Esophagus squamous epithelium (tissue), 4 donors: Measurements from ENCODE around the gene PGAM5.

Experiments
- POLR2A ChIP-seq, 4 donors: fragments of 450-650 bp; IDR thresholded peaks; one replicate each; pipeline ENCODE4 v1.6.1; 2017; ENCODE audit warnings: antibody characterized with exemption in 4 of 4, mild to moderate bottlenecking in 4 of 4, moderate library complexity in 3 of 4
- TF ChIP-seq, protein P1 (sequence below), 6 experiments: fragments of 450-650 bp in 4 of 6; fragments of 200-600 bp in 2 of 6; sonication (generic) in 2 of 6; IDR thresholded peaks; one replicate each; pipeline ENCODE4 v1.5.1; 2016 to 2019; ENCODE audit warnings: antibody characterized with exemption in 6 of 6, mild to moderate bottlenecking in 4 of 6, moderate library complexity in 4 of 6

DNA sequence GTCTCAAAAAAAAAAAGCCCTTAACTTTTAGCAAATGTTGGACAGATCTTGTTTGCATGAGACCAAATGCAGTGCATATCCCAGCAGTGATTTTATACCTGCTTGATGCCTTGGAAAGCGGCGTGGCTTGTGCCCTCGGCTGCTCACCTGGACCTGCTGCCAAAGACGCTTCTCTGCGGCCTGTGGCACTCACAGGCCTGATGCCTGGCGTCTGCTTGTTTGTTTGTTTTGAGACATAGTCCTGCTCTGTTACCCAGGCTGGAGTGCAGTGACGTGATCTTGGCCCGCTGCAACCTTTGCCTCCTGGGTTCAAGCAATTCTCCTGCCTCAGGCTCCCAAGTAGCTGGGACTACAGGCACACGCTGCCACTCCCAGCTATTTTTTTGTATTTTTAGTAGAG, 5.2 kb downstream of the PGAM5 start:
- TF ChIP-seq, protein P1, sequence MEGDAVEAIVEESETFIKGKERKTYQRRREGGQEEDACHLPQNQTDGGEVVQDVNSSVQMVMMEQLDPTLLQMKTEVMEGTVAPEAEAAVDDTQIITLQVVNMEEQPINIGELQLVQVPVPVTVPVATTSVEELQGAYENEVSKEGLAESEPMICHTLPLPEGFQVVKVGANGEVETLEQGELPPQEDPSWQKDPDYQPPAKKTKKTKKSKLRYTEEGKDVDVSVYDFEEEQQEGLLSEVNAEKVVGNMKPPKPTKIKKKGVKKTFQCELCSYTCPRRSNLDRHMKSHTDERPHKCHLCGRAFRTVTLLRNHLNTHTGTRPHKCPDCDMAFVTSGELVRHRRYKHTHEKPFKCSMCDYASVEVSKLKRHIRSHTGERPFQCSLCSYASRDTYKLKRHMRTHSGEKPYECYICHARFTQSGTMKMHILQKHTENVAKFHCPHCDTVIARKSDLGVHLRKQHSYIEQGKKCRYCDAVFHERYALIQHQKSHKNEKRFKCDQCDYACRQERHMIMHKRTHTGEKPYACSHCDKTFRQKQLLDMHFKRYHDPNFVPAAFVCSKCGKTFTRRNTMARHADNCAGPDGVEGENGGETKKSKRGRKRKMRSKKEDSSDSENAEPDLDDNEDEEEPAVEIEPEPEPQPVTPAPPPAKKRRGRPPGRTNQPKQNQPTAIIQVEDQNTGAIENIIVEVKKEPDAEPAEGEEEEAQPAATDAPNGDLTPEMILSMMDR (IDR thresholded peaks at IDR 0.05): no peak
- TF ChIP-seq POLR2A (IDR thresholded peaks at IDR 0.05): no peak
